ENCODE measurements around the gene EXOSC6.
"Not testable (repeated sequence)": the region's sequence is repeated elsewhere in the genome, so short reads cannot be mapped to it uniquely, and the experiment has no call there.

The EXOSC6 gene

GRCh38 chr16:70204668-70205405, 46.9 kb downstream of the EXOSC6 start:
- not testable (repeated sequence) for H3K36me3 Mint-ChIP-seq (ENCODE audit: insufficient read depth); DNase-seq (ENCODE audit: low spot score in 2 of 2); H3K27ac Mint-ChIP-seq (ENCODE audit: low read depth); H3K4me3 Mint-ChIP-seq; H3K4me1 Mint-ChIP-seq; ATAC-seq (replicated peaks; ENCODE audit: extremely low read depth, poor library complexity, severe bottlenecking); H3K9me3 Mint-ChIP-seq; H3K27me3 Mint-ChIP-seq

GRCh38 chr16:70204010-70204409, 47.7 kb downstream of the EXOSC6 start:
- not testable (repeated sequence) for H3K36me3 Mint-ChIP-seq (ENCODE audit: insufficient read depth); H3K27me3 Mint-ChIP-seq; H3K9me3 Mint-ChIP-seq; H3K4me3 Mint-ChIP-seq; DNase-seq (ENCODE audit: low spot score in 2 of 2); H3K27ac Mint-ChIP-seq (ENCODE audit: low read depth); H3K4me1 Mint-ChIP-seq; ATAC-seq (replicated peaks; ENCODE audit: extremely low read depth, poor library complexity, severe bottlenecking)

GRCh38 chr16:70203508-70203907, 48.2 kb downstream of the EXOSC6 start:
- not testable (repeated sequence) for ATAC-seq (replicated peaks; ENCODE audit: extremely low read depth, poor library complexity, severe bottlenecking); H3K4me1 Mint-ChIP-seq; H3K36me3 Mint-ChIP-seq (ENCODE audit: insufficient read depth); H3K4me3 Mint-ChIP-seq; H3K27ac Mint-ChIP-seq (ENCODE audit: low read depth); H3K9me3 Mint-ChIP-seq; H3K27me3 Mint-ChIP-seq; DNase-seq (ENCODE audit: low spot score in 2 of 2)

GRCh38 chr16:70200063-70200462, 51.7 kb downstream of the EXOSC6 start:
- not testable (repeated sequence) for H3K9me3 Mint-ChIP-seq; DNase-seq (ENCODE audit: low spot score in 2 of 2); H3K27me3 Mint-ChIP-seq; H3K36me3 Mint-ChIP-seq (ENCODE audit: insufficient read depth); ATAC-seq (replicated peaks; ENCODE audit: extremely low read depth, poor library complexity, severe bottlenecking); H3K4me1 Mint-ChIP-seq; H3K27ac Mint-ChIP-seq (ENCODE audit: low read depth); H3K4me3 Mint-ChIP-seq

- not testable (repeated sequence) for H3K9me3 Mint-ChIP-seq; H3K4me1 Mint-ChIP-seq; H3K4me3 Mint-ChIP-seq; DNase-seq (ENCODE audit: low spot score in 2 of 2); H3K27me3 Mint-ChIP-seq; H3K27ac Mint-ChIP-seq (ENCODE audit: low read depth); ATAC-seq (replicated peaks; ENCODE audit: extremely low read depth, poor library complexity, severe bottlenecking); H3K36me3 Mint-ChIP-seq (ENCODE audit: insufficient read depth)
Measured at GRCh38 chr16:70199170-70199569, 52.6 kb downstream of the EXOSC6 start.

GRCh38 chr16:70198666-70199065, 53.1 kb downstream of the EXOSC6 start:
- not testable (repeated sequence) for H3K36me3 Mint-ChIP-seq (ENCODE audit: insufficient read depth); H3K27me3 Mint-ChIP-seq; H3K4me1 Mint-ChIP-seq; H3K4me3 Mint-ChIP-seq; H3K9me3 Mint-ChIP-seq; ATAC-seq (replicated peaks; ENCODE audit: extremely low read depth, poor library complexity, severe bottlenecking); H3K27ac Mint-ChIP-seq (ENCODE audit: low read depth); DNase-seq (ENCODE audit: low spot score in 2 of 2)

- H3K9me3 Mint-ChIP-seq; H3K36me3 Mint-ChIP-seq (ENCODE audit: insufficient read depth); H3K4me1 Mint-ChIP-seq; DNase-seq (ENCODE audit: low spot score in 2 of 2); H3K4me3 Mint-ChIP-seq; H3K27me3 Mint-ChIP-seq; ATAC-seq (replicated peaks; ENCODE audit: extremely low read depth, poor library complexity, severe bottlenecking); H3K27ac Mint-ChIP-seq (ENCODE audit: low read depth): not testable (repeated sequence)
Measured at GRCh38 chr16:70198230-70198629, 53.5 kb downstream of the EXOSC6 start.

- H3K27me3 Mint-ChIP-seq; H3K36me3 Mint-ChIP-seq (ENCODE audit: insufficient read depth); DNase-seq (ENCODE audit: low spot score in 2 of 2); H3K9me3 Mint-ChIP-seq; H3K4me1 Mint-ChIP-seq; H3K27ac Mint-ChIP-seq (ENCODE audit: low read depth); H3K4me3 Mint-ChIP-seq; ATAC-seq (replicated peaks; ENCODE audit: extremely low read depth, poor library complexity, severe bottlenecking): not testable (repeated sequence)
Measured at GRCh38 chr16:70197611-70198010, 54.1 kb downstream of the EXOSC6 start.
